Panc1 (cell line): Measurements from ENCODE around the gene DDIT3. TPM values are rescaled to one million over a fixed set of nuclear protein-coding genes. Genes with fewer than 3 reads are reported as not detected.

ENCODE experiments used
- ATAC-seq: fragments of 200-7000 bp; cut with Tn5 transposase; 2 replicates; pipeline ENCODE4 v1.9.1; 2020; ENCODE audit warnings: mild to moderate bottlenecking, moderate library complexity
- BruUV-seq: library from RNA; stranded (reverse); fragments of 400-500 nt; replicated peaks from 2 replicates; lab custom pipeline; 2021; lab: Mats Ljungman, UMichigan
- CTCF ChIA-PET: fragments of 300-600 bp; sonication (Branson Sonifier 250); formaldehyde crosslinking; loops from one replicate; lab custom pipeline; 2022; ENCODE audit warnings: antibody characterized with exemption; lab: Charles Lee
- POLR2A ChIA-PET: fragments of 300-600 bp; sonication (Branson Sonifier 250); formaldehyde crosslinking; loops from one replicate; lab custom pipeline; 2022; ENCODE audit warnings: antibody characterized with exemption; lab: Charles Lee
- DNase-seq: peaks from one replicate; pipeline ENCODE4 v3.0.0-alpha.2; 2010; ENCODE audit warnings: low read depth, low spot score
- H3K27ac ChIP-seq: 2 replicates; pipeline ENCODE4 v1.5.1; 2011; ENCODE audit warnings: mild to moderate bottlenecking, low read length, inconsistent platforms
- H3K27me3 ChIP-seq: fragments of 200-500 bp; sonication (Bioruptor generic); 2 replicates; pipeline ENCODE4 v1.6.0; 2014; ENCODE audit warnings: low read length, inconsistent platforms; ENCODE audit not compliant: control insufficient read depth, insufficient read depth
- H3K36me3 ChIP-seq: fragments of 200-500 bp; sonication (Bioruptor generic); 2 replicates; pipeline ENCODE4 v1.5.1; 2014; ENCODE audit warnings: inconsistent platforms, mild to moderate bottlenecking, low read length, moderate library complexity; ENCODE audit not compliant: control insufficient read depth, insufficient read depth
- H3K4me1 ChIP-seq: 2 replicates; pipeline ENCODE4 v1.5.1; 2011; ENCODE audit warnings: inconsistent platforms, mild to moderate bottlenecking, low read length, moderate library complexity; ENCODE audit not compliant: control insufficient read depth, insufficient read depth
- H3K4me3 ChIP-seq, 2 experiments: 2 replicates each; pipeline ENCODE4 v1.5.1; 2011 to 2012; ENCODE audit warnings: low read depth in 2 of 2, low read length in 2 of 2, mild to moderate bottlenecking in 2 of 2, inconsistent platforms in 1 of 2, moderate library complexity in 1 of 2
- H3K9me3 ChIP-seq: fragments of 200-500 bp; sonication (Bioruptor generic); 2 replicates; pipeline ENCODE4 v1.5.1; 2014; ENCODE audit warnings: low read depth, mild to moderate bottlenecking, inconsistent platforms, low read length, moderate library complexity; ENCODE audit not compliant: control insufficient read depth, insufficient read depth
- CTCF ChIP-seq: fragments of 450-650 bp; IDR thresholded peaks from 2 replicates; pipeline ENCODE4 v1.5.1; 2017; ENCODE audit warnings: mild to moderate bottlenecking
- POLR2AphosphoS5 ChIP-seq: IDR thresholded peaks from 2 replicates; pipeline ENCODE4 v1.6.1; 2012; ENCODE audit warnings: mild to moderate bottlenecking, low read depth, low read length, moderate library complexity
- REST ChIP-seq, 2 experiments: IDR thresholded peaks; 2 replicates each; pipeline ENCODE4 v1.6.1; 2011 to 2012; ENCODE audit warnings: low read depth in 2 of 2, control low read depth in 1 of 2, low read length in 1 of 2, mild to moderate bottlenecking in 1 of 2, moderate library complexity in 1 of 2; ENCODE audit not compliant: insufficient read depth in 1 of 2
- SIN3A ChIP-seq: IDR thresholded peaks from 2 replicates; pipeline ENCODE4 v1.6.1; 2012; ENCODE audit warnings: low read depth, mild to moderate bottlenecking, low read length, moderate library complexity, borderline replicate concordance; ENCODE audit not compliant: insufficient read depth
- TCF7L2 ChIP-seq: IDR thresholded peaks from 2 replicates; pipeline ENCODE4 v1.6.1; 2011; ENCODE audit warnings: mild to moderate bottlenecking, low read depth, low read length, inconsistent platforms
- in situ Hi-C: cut with HindIII; loops from 2 replicates; pipeline ENCODE4 v1.10.0; 2016; ENCODE audit warnings: low sequenced_read_pairs, low pct_unique_long_range_greater_than_20kb
- intact Hi-C: fragments of 100-400 bp; cut with micrococcal nuclease; formaldehyde crosslinking; loops from one replicate; pipeline ENCODE4 v1.10.0; 2022; ENCODE audit not compliant: unreplicated experiment
- total RNA-seq: library from RNA; stranded (reverse); gene quantifications from one replicate; pipeline ENCODE4 v1.2.1, GENCODE V29; 2021; ENCODE audit not compliant: unreplicated experiment

The DDIT3 gene
- total RNA-seq, 1 experiment from 2014 or later: 47.2 TPM

- ChIA-PET CTCF (no interaction called here), POLR2A (interaction anchor here (0.5 kb wide), 1 partner anchor 232 kb away, joined by 6 read pairs; the partner anchor contains the start of gene TSPAN31)
- no peaks in the 10 kb centered on the region for H3K9me3 ChIP-seq
- BruUV-seq: no TSS peak
- DNase-seq: no peak
- H3K4me1 ChIP-seq: peaks cover 30% of the 10 kb centered on the region
- in situ Hi-C loops: no loop called here
- H3K36me3 ChIP-seq: peaks cover 20% of the 10 kb centered on the region
- no peak overlapping the region for H3K4me3 ChIP-seq
- ATAC-seq: no peak
- no peaks in the 10 kb centered on the region for H3K27me3 ChIP-seq
- H3K27ac ChIP-seq: no peak overlapping the region
- TF ChIP-seq REST (IDR thresholded peaks at IDR 0.05; ENCODE audit: insufficient read depth in 1 of 2, low read depth in 2 of 2, low read length in 1 of 2) (no peak), SIN3A (no peak), TCF7L2 (no peak), POLR2AphosphoS5 (no peak), CTCF (no peak)
- intact Hi-C loops: no loop called here
Measured at GRCh38 chr12:57513266-57513665, 7.0 kb downstream of the DDIT3 start.

GRCh38 chr12:57512665-57513064 is 7.6 kb downstream of the DDIT3 start:
- no peaks in the 10 kb centered on the region for H3K9me3 ChIP-seq
- ChIA-PET CTCF (no interaction called here), POLR2A (no interaction called here)
- BruUV-seq: no TSS peak
- no peak overlapping the region for H3K27ac ChIP-seq
- intact Hi-C loops (no loop called here), in situ Hi-C loops (no loop called here)
- peaks cover 20% of the 10 kb centered on the region for H3K36me3 ChIP-seq
- TF ChIP-seq TCF7L2 (no peak), REST (IDR thresholded peaks at IDR 0.05; ENCODE audit: insufficient read depth in 1 of 2, low read depth in 2 of 2, low read length in 1 of 2) (no peak), POLR2AphosphoS5 (no peak; the same call in 1 of the 2 replicates), CTCF (no peak), SIN3A (no peak)
- ATAC-seq: no peak
- no peak overlapping the region for H3K4me3 ChIP-seq
- peaks cover 27% of the 10 kb centered on the region for H3K4me1 ChIP-seq
- H3K27me3 ChIP-seq: no peaks in the 10 kb centered on the region
- no peak for DNase-seq
